Astrocyte of the spinal cord (primary cell): ENCODE measurements around the gene VAV1.

Experiments used
- DNase-seq: peaks from one replicate; pipeline ENCODE4 v3.0.0; 2011; ENCODE audit warnings: low read depth, low spot score
- H3K4me3 ChIP-seq: 2 replicates; pipeline ENCODE4 v1.5.1; 2011; ENCODE audit warnings: low read depth, mild to moderate bottlenecking, low read length, moderate library complexity
- in situ Hi-C: cut with HindIII; loops from 2 replicates; pipeline ENCODE4 v1.10.0; 2017; ENCODE audit warnings: low sequenced_read_pairs
- TF ChIP-seq, protein P1 (sequence below): IDR thresholded peaks from 2 replicates; pipeline ENCODE4 v1.5.1; 2012; ENCODE audit warnings: low read depth, mild to moderate bottlenecking, low read length, inconsistent platforms

The VAV1 gene

DNA sequence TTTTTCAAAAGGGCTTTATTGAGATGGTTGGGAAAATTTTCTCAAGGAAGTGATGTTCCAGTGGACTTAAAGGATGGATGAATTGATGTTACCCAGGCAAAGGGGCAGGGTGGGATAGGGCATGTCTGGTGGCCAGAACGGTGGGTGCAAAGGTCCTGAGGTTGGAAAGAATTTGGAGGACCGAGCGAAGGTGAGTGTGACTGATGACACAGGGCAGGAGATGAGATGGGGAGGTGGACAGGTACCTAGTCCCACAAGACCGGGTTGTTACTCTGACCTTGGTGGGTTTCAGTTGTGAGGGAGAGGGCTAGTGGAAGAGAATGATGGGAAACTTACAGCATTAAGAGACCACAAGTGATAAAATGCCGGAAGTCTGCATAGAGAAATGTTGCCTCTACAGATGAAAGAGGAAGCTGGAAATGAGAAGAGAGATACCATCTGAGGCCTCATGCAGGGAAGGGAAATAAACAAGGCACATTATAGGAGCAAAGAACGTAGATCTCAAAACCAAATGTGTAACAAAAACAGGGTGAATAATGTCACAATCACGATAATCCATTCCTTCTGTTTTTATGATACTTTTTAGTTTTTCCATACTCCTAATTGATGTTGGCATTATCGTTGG, 119.4 kb downstream of the VAV1 start:
- H3K4me3 ChIP-seq: no peak overlapping the region
- DNase-seq: no peak
- in situ Hi-C loops: no loop called here
- TF ChIP-seq, protein P1, sequence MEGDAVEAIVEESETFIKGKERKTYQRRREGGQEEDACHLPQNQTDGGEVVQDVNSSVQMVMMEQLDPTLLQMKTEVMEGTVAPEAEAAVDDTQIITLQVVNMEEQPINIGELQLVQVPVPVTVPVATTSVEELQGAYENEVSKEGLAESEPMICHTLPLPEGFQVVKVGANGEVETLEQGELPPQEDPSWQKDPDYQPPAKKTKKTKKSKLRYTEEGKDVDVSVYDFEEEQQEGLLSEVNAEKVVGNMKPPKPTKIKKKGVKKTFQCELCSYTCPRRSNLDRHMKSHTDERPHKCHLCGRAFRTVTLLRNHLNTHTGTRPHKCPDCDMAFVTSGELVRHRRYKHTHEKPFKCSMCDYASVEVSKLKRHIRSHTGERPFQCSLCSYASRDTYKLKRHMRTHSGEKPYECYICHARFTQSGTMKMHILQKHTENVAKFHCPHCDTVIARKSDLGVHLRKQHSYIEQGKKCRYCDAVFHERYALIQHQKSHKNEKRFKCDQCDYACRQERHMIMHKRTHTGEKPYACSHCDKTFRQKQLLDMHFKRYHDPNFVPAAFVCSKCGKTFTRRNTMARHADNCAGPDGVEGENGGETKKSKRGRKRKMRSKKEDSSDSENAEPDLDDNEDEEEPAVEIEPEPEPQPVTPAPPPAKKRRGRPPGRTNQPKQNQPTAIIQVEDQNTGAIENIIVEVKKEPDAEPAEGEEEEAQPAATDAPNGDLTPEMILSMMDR: no peak

DNA sequence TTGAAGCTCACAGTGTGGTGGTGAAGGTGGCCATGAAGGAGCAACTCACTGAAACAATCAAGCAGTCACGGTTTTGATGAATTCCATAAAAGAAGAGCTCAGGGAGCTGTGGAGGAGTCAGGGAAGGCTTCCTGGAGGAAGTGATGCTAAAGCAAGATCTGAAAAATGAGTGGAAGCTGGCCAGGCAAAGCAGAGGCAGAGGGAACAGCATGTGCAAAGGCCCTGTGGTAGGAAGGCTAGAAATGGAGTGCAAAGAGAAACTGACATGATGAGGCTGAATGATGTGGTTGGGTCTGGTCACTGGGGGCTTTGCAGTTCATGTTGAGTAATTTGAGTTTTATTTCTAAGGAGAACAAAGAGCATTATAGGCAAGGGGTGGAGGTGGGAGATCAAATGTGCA, 121.8 kb downstream of the VAV1 start:
- DNase-seq: no peak
- in situ Hi-C loops: no loop called here
- no peak overlapping the region for H3K4me3 ChIP-seq
- TF ChIP-seq, protein P1: no peak

DNA sequence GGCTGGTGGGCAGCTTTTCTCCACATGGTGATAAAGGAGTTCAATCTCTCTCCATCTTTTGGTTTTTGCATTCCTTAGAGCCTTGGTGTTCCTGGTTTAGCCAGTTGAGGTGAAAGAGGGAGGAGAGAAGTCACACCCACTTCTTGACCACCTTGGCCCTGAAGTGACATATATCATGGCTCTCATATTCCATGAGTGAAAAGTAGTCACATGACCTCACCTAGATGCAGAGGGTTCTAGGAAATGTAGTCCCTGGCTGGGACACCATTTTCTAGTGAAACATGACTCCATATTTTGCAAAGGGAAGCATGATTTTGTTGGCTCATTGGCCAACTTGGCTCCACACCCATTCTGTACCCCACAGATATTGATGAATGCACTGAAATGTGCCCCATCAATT, 130.9 kb downstream of the VAV1 start:
- in situ Hi-C loops: no loop called here
- H3K4me3 ChIP-seq: no peak overlapping the region
- no peak for DNase-seq
- TF ChIP-seq, protein P1: no peak

DNA sequence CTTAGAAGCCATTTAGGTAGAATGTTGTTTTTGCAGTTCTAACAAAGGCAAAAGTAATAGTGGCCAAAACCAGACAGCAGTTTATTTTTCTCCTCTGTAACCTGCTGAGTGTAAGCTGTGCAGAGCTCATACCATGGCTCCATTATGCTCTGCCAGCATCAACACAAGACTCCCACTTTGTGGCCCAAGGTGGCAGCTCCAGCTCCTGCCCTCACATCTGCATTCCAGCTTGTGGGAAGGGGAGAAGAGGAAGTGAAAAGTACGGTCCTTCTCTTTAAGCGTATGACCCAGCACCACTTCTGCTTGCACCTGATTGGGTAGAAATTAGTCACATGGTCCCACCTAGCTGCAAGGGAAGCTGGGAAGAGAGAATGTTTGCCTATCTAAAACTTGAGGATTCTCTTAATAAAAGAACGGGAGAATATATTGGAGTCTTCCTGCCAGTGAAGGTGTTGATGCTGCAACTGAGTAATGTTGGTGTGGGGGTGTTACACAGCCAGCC, 134.1 kb downstream of the VAV1 start:
- H3K4me3 ChIP-seq: no peak overlapping the region
- in situ Hi-C loops: no loop called here
- no peak for DNase-seq
- TF ChIP-seq, protein P1: no peak
